GM19468 (cell line): ENCODE measurements around the gene UNC5C.

Source experiments
- ATAC-seq: cut with Tn5 transposase; IDR thresholded peaks from one replicate; pipeline ENCODE4 v1.9.1; 2021; ENCODE audit warnings: mild to moderate bottlenecking, moderate library complexity, moderate number of reproducible peaks; ENCODE audit not compliant: unreplicated experiment; ENCODE audit errors: extremely low read depth

Gene UNC5C

DNA sequence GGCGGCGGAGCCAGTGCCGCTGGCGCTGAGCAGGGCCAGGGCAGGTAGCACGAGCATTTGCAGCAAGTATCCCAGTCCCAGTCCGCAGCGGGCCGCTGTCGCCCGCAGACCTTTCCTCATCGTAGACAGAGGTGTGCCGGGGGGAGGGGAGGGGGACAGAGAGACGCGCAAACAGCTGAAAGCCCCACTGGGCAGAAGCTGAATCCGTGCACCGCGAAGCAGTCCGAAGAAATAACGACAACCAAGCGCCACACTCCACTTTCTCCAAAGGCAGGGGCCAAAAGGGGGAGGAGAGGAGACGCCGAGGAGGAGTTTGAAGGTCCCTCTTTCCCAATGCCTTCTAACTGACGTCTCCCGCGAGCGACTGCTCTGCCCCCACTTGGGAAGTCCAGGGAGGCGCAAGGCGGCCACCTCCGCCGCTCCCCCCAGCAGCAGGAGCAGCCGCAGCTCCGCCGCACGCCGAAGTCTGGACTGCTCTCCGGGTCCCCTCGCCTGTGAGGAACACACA lies at the start of gene UNC5C:
Gene UNC5C (minus strand): TSS at position 236 of the 508 bp plus-strand sequence.
- no peak for ATAC-seq

GRCh38 chr4:95596676-95597075 lies 47.9 kb upstream of the UNC5C start:
- ATAC-seq: no peak

GRCh38 chr4:95594629-95595028 lies 45.9 kb upstream of the UNC5C start:
- ATAC-seq: no peak

DNA sequence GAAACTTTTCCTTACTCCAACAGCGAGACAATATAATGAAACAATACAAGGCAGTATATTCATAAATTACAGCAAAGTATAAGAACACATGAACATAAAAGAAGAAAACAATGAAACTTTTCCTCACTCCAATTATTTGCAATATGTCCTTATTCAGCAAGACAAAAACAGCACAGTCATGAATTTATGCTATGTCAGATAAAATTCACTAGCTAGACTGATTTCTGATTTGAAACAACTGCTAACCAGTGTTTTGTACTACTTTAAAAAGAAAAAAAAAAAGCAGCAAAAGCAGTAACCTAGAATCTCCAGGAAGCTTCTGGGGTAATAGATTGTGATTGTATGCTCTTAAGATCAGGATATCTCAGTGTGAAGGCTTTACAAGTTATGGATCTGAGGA lies 45.2 kb upstream of the UNC5C start:
- no peak for ATAC-seq

DNA sequence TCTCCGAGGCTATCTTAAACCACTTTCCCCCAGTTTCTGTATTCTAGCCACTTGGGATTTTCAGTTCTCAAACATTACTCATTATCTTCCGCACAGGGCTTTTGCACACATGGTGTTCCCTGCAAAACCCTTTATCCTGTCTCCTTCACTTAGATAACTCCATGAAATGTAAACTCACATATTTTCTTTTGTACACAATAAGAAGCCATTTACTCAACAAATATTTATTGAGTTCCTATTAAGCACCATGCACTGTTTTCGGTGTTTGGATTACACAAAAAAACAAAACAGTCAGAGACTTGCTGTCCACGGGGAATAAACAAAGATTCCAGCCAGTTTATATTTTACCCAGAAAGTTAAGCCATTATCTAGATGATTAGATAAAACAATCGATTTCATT lies 42.5 kb upstream of the UNC5C start:
- no peak for ATAC-seq

- ATAC-seq: no peak
These were observed 41.8 kb upstream of the UNC5C start for GRCh38 chr4:95590615-95591014.

GRCh38 chr4:95585016-95585695 lies 36.4 kb upstream of the UNC5C start:
- no peak for ATAC-seq

DNA sequence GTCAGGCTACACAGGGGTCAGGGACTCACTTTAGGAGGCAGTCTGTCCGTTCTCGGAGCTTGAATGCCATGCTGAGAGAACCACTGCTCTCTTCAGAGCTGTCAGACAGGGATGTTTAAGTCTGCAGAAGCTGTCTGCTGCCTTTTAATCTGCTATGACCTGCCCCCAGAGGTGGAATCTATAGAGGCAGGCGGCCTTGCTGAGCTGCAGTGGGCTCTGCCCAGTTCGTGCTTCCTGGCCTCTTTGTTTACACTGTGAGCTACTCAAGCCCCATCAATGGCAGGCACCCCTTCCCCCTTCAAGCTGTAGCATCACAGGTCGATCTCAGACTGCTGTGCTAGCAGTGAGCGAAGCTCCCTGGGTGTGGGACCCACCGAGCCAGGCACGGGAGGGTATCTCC lies 31.5 kb upstream of the UNC5C start:
- ATAC-seq: no peak

DNA sequence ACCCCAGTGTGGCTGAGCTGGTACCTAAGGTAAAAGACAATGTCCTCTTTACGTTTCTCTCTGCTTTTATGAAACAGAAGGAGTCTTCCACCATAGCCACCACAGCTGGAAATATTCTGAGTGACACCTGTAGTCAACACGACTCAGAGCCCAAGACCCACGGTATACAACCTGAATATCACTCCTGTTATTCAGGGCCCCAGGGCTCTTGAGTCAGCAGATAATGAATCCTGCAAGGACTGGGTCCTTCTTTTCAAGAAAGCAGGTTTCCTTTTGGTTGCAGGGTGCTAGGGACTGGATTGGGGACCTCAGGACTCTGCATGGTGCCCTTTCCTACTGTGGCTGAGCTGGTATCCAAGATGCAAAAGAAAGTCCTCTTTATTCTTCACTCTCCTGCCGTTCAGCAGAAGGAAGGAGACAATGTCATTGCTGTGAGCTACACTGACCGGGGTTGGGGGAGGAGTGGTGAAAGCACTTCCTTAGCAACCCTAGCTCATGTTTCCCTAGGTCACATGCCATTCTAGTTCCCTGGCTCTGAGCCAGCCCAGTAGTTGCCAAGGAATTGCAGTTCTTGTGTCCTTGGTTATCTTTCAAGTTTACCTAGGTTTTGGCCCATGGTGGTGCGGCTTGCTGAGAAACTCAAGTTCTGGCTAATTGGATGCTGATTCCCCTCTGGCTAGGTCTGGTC lies 23.7 kb upstream of the UNC5C start:
- no peak for ATAC-seq

- ATAC-seq: no peak
These were observed 22.8 kb upstream of the UNC5C start for GRCh38 chr4:95571577-95571976.

DNA sequence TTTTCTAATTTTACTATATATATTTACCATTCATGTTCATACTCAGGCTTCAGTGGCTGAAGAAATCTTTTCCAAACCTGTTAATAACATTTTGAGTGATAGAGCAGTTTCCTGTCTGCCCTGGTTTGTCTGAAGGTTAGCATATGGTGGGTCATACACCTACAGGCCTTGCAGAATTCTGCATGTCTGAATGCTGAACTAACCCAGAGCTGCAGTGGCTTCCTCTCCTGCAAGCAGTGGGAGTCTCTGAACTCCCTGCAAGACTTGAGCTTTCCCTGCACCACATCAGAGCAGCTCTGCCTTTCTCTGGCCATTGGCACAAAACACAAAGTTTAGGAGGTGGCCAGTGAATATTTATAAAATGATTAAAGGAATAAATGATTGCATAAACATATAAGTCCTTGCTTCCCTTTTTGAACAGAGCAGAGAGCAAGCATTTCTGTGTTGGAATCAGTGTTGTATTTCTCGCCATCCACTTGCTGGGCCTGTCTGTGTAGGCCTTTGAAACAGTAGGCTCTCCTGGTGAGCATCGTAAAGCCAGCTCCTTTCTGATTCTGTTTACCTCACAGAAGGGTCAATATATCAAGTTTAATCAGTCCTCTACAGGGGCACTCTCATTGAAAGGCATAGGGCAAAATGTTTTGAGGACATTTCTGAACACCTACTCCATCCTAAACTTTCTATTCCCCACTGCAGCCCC lies 15.0 kb upstream of the UNC5C start:
- ATAC-seq: no peak

DNA sequence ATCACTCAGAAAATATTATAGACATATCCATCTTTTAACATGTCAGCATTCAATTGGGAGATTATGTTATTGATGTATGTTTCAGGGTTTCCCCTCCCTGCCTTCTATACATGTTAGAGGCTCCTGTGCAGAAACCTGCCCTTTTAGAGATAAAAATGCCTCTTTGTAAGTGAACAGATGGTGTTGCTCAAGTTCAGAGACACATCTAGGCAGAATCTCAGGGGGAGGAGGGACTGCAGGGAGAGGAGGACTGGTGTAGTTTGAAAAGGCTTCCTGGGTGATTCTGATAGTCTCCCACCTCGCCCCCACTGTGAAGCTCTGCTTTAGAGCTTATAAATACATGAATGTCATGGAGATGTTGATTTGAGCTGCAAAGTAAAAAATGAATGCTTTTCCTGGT lies 12.0 kb upstream of the UNC5C start:
- ATAC-seq: no peak

DNA sequence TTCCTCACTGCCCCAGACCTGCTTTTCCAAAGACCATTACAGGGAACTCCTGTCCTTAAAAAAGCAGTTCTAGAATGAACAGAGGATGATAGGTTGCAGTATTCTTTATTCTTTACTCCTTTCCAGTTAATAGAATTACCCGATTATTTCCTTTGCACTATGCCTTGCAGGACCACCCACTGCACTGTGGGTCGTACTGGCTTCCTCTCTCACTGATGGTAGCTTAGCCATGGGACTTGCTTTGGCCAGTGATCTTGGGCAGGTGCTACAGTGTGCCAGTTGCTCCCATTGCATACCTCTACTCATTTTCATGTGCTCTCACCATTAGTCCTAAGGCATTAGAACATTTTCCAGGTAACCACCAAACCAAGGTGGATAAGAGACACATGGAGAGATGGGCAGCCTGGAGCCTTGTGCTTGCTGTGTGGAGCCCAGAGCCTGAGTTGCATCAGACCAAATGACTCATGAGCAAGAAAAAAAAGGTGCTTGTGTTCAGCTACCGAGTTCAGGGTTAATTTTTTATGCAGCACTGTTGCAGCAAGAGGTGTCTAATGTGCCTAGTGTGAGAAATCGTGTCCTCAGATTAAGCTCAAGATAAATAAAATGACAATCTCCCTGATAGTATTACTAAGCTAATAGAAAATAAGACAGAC lies 7.6 kb upstream of the UNC5C start:
- ATAC-seq: no peak

- no peak for ATAC-seq
These were observed 4.3 kb upstream of the UNC5C start for GRCh38 chr4:95552942-95553550.

GRCh38 chr4:95551653-95552052 lies 2.9 kb upstream of the UNC5C start:
- no peak for ATAC-seq

- ATAC-seq: no peak
These were observed 1.6 kb upstream of the UNC5C start for GRCh38 chr4:95550115-95550987.

DNA sequence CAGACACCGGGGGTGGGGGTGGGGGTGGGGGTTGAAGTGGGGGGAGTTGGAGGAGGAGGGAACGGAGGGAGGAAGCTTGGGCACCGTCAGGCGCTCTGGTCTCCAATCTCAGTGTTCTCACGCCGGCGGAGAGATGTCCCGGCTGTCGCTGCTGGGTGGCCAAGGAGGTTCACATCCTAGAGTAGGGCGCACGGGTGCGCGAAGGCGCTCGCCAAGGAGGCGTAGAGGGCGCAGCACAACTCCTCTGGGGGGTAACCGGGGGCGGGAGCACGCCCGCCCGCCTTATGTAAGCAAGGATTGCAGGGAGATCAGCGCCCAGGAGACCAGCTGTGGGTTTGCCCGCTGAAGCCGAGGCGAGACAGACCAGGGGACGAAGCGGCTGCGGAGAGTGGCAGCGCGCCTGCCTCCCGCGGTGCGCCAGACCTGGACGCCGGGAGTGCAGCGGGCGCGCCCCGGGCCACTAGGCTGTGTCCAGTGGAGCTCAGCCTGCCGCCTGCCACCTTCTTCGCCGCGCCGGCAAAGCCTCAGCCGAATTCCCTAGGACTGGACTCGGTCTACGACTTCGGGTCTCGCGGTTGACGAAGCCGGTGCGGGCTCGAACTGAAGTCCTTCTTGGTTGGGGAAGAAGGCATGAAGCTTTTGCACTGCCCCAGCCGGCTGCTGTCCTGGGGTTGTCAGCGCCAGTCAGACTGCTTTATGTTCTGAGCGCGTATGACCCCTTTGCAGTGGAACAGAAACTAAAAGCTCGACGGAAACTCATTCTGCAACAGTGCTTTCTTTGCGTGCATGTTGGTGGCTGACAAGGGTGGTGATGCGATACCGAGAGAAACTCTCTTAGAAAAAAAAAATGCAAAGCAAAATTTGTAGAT lies 707 bp upstream of the UNC5C start:
- peak; percentile 91 for ATAC-seq

- ATAC-seq: no peak
These were observed 880 bp downstream of the UNC5C start for GRCh38 chr4:95547715-95548471.
